Activated CD4-positive, alpha-beta T cell treated with anti-CD3 and anti-CD28 coated beads for 48 hours (primary cell): ENCODE results near the gene KCNT1.

ENCODE experiments used
- DNase-seq: peaks from one replicate; pipeline ENCODE4 v3.0.0-alpha.2; 2020

The KCNT1 gene

DNA sequence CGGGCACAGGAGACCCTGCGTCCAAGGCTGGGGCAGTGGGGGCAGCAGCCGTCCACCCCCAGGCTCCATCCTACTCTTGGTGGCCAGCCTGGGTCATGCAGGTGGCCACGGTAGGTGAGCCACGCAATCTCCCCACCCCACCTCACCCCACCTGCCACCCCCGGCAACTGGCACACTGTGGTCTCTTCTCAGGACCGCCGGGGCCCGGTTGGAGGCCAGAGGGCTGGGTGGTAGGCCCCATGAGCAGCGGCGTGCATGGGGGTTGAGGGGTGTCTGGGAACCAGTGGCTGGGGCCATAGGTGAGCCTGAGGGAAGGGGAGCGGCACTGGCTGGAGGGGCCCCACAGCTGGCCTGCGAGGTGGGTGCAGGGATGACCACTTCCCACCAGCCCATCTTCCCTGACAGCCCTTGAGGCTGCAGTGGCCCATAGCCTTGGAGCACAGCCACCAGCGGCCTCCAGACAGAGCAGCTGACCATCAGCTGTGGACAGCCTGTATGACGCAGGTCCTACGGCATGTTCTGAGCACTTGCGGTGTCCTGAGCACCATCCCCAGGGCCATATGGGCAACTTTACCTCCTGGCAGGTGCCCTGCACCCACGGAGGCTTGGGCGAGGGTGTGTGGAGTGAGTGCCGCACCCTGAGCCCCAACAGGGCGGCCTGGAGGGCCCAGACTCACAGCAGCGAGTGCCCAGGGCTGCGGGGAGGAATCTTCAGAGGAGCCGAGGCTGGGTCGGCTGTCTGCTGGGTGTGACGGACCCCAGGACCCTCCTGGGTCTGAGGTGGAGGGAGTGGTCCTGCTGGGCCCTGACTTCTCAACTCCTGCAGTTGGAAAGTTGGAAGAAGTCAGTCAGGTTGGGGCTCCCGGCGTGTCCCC is 47.4 kb downstream of the KCNT1 start:
- no peak for DNase-seq

DNA sequence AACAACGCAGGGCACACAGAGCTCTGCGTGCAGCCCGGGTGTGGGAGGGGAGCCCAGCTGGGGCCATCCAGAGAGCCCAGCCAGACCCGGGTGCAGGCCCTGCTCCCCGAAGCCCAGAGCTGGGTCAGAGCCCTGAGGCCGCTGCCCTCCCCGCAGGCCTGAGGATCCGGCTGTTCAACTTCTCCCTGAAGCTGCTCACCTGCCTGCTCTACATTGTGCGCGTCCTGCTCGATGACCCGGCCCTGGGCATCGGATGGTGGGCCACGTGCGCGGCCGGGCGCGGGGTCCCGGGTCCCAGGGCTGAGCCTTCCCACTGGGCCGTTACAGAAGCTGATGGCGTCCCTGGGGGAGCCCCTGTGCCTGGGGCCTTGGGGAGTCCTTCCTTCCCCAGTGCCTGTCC is 48.8 kb downstream of the KCNT1 start:
- DNase-seq: no peak

DNA sequence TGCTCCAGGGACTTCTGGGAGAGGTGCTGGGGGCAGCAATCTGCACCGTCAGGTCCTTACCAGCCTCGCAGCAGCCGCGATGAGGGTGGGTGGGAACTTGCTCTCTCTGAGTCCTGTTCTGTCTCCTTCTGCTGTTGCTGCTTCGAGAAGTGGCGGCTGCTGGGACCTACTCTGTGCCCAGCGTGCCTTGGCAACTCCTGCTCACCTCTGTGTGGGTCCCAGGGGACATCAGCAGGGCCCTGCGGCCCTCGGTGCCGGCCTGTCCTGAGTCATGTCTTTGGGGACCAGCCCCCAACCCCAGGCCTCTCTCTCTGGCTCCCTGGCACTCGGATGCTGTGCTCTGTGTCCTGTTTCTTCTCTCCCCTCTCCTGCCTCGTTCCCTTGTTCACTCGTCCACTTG is 49.5 kb downstream of the KCNT1 start:
- no peak for DNase-seq

DNA sequence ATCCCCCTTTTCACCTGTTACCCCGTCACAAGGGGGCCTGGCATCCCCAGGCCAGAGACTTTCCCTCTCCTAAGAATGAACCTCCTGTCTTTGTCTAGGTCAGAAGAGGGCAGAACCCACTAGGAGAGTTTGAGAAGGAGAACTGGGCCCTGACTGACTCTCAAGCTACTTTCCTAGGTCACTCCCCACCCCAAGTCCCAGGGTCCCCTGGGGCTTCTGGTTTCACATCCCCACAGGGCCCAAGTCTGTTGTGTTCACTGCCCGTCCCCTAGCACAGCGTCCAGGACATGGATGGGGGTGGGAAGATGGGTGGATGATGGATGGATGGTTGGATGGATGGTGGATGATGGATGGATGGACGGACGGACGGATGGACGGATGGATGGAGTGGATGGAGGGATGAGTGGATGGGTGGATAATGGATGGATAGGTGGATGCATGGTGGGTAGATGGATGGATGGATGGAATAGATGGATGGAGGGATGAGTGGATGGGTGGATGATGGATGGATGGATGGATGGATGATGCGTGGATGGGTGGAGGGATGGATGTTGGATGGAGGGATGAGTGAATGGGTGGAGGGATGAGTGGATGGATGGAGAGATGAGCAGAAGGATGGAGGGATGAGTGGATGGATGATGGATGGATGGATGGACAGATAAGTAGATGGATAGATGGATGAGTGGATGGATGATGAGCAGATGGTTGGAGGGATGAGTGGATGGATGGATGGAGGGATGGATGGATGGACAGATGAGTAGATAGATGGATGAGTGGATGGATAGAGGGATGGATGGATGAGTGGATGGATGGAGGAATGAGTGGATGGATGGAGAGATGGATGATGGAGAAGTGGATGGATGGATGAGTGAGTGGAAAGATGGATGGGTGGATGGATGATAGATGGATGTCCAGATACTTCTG is 50.6 kb downstream of the KCNT1 start:
- DNase-seq: no peak

DNA sequence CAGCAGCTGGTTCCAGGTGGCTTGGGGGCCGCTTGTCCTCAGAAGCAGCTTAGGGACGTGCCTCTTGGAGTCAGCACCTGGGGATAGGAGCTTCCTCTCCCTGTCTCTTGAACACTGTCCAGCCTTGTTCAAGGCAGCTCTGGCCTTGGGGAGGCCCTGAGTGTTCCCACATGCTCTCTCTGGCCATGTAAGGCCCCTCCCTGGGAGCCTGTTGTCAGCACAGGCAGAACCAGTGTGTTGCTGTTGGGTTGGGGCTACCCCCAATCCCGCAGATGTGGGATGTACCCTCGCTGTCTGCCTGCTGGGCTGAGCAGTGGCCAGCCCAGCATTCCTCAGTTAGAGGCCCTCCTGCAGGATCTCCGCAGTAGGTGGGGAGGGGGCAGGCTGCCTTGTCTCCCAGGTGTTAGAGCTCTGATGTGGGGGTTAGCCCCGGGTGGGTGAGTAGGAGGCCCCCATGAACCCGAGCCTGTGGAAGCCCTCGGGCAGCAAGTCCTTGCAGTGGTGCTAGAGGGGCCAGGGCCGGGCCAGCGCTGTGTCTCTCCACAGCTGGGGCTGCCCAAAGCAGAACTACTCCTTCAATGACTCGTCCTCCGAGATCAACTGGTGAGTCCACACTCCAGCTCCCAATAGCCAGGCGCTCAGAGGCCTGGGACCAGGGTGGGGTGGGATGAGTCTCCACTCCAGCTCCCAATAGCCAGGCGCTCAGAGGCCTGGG is 51.6 kb downstream of the KCNT1 start:
- DNase-seq: no peak

DNA sequence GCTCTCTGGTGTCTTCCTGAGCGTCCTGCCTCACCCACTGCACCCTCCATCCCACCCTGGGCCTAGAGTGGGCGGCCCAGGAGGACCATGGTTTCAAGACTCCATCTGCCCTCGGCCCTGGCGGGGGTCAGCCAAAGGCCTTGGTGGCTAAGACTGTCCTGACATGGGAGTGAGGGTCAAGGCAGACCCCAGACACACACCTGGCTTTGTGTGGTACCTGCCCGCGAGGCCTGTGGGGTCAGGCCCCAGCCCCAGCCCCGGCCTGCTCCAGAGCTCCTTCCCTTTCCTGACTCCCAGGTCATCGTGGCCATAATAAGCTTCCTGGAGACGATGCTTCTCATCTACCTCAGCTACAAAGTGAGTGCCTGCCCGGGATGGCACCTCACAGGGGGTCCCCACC is 54.6 kb downstream of the KCNT1 start:
- DNase-seq: no peak

DNA sequence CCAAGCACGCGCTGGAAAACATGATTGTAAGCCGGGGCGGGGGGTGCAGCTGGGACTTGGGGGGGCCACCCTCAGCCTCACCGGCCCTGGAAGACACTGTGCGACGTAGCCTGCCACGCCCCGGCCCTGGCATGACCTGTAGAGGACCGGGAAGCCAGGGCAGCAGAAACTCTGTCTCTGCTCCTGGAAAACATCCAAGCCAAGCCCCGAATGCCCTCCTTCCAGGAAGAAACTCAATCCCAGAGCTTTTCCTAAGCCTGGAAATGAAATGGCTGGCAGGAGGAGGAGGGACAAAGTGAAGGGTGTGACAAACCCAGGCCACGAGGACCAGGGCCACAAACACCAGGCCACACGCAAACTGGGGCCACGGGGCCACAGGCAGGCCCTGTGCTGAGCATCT is 55.4 kb downstream of the KCNT1 start:
- DNase-seq: no peak

DNA sequence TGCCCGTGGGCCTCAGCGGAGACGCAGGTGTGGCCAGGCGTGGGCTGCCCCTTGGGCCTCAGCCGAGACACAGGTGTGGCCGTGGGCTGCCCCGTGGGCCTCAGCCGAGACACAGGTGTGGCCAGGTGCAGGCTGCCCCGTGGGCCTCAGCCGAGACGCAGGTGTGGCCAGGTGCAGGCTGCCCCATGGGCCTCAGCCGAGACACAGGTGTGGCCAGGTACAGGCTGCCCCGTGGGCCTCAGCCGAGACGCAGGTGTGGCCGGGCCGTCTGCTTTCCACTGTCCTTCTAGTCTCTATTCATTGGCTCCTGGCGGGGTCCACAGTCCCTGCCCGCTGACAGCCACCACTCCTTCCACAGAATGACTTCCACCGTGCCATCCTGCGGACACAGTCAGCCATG is 56.1 kb downstream of the KCNT1 start:
- no peak for DNase-seq

DNA sequence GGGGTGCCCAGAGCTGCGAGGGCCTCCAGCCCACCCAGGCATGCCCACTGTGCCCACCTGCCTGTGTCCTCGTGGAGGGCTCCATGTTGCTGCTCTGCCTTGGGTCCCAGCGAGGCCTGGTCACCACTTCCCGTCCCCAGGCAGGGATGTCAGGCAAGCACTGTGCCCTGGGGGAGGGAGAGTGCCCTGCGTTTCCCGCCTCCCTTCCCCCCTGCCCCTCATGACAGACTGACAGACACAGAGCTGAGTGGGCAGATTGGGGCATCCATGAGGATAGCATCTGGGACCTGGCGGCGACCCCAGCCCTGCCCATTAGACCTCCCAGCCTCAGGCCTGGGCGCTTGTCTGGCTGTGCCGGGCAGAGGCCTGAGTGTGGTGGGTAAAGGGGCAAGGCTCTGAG is 56.9 kb downstream of the KCNT1 start:
- no peak for DNase-seq

DNA sequence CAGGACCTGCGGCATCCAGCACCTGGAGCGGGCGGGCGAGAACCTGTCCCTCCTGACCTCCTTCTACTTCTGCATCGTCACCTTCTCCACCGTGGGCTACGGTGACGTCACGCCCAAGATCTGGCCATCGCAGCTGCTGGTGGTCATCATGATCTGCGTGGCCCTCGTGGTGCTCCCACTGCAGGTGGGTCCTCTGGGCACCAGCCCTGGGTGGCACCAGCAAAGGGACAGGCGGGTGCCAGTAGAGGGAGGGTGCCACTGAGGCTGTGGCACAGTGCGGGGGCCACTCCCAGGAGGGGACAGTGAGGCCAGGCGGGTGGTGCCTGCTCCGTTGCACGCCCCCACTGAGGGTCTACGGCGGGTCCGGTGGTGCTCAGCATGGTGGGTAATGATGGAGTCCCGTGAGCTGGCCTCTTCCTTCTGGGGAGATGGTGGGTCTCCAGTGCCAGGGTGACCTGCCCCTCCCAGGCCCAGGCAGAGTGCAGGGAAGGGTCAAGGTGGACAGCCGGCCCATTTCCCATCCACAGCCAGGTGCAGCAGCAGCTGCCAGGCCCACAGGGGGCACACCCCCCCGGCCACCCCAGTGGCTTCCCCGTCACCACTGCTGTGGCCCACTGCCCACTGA is 57.8 kb downstream of the KCNT1 start:
- DNase-seq: no peak

DNA sequence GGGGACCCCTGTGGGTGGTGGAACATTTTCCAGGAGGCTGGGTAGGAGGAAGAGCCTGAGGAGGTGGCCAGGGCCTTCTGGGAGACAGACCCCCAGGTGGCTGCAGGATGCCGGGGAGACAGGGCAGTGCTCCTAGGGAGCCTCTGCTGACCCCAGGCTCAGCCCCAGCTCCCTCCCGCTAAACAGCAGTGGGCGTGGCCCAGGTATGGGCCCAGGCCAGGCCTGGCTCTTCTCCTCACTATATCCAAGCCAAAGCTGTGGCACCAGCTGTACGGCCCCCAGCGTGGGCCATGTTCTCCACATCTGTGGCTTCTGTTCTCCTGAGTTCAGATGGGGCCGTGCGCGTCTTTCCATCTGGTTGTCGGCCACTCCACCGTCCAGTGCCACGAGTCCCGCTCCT is 58.5 kb downstream of the KCNT1 start:
- DNase-seq: no peak

DNA sequence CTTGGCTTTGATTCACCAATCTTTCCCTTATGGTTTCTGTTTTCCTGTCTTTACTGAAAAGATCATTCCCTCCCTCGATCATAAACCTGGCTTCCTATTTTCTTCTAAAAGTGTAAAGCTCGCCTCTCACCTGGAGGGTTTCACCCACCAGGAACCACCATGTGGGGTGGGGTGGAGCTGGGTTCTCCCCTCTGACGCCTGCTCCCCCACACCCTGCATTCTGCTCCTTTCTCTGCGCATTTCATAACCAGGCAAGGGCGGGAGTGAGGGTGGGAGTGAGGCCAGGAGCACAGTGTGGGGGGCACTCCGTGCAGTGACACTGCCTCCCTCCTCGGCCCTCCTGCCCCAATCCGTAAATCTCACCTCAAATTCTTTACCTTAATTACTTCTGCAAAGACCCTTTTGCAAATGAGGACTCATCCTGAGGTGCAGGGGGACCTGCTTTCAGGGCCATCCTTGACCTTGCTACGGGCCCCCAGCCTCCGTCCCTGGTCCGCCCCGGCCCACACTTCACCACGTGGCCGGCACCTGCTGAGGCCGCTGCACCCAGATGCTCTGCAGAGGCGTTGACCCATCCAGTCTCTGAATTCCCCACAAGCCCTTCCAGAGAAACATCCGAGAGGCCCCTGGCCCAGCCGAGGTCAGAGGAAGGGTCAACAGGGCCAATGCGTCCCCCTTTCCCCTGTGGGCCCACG is 59.3 kb downstream of the KCNT1 start:
- no peak for DNase-seq

DNA sequence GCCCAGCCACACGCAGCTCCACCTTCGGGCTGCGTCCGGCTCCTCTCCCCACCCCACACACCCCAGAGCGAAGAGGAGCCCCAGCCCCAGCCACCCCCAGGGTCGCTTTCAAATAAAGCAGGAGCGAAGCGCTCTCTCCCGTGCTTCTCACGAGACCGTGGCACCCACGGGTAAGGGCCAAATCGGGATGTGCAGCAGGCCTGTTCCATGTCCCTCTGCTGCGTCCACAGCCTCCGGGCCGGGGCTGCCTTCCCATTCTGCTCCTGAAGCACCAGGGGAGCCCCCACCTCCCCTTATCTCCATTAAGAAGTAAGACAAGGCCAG is 59.8 kb downstream of the KCNT1 start:
- no peak for DNase-seq

DNA sequence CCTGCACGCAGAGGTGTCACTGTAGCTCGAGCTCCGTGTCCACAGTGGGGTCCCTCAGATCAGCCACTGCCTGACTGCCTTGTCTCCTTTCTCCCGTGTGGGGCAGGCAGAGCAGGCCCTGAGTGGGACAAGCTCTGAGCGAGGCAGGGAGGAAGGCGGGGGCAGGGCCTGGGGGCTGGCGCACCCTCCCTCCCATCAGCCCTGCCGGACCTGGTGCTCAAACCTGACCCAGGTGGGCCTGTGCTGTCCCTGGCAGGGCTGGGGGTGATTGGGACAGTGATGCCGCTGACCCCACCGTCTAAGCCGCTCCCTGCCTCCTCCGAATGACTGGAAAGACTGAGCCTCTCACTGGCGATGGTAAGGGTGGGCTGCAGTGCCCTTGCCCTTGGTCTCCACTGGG is 60.9 kb downstream of the KCNT1 start:
- no peak for DNase-seq

DNA sequence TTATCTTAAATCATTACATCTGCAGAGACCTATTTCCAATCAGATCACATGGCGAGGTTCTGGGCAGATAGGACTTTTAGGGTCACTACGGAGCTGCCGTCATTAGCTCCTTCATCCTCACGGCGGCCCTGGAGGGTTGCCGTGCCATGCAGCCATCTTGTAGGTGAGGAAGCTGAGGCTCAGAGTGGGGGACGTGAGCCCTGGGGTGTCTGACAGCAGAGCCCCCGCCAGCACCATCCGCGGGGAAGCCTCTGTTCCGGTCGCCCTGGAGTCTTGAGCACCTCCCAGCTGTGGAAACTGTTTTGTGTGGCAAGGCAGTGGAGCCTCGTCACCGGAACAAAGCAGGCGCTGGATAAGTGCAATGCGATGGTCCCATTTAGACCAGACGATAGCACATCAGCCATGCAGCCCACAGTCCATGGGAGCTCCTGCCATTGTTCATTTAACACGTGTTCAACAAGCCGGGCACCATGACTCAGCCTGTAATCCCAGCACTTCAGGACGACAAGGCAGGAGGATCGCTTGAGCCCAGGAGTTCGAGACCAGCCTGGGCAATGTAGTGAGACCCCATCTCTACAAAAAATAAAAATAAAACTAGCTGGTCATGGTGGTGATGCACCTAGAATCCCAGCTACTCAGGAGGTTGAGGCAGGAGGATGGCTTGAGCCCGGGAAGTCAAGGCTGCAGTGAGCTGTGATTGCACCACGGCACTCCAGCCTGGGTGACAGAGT is 61.9 kb downstream of the KCNT1 start:
- DNase-seq: no peak

DNA sequence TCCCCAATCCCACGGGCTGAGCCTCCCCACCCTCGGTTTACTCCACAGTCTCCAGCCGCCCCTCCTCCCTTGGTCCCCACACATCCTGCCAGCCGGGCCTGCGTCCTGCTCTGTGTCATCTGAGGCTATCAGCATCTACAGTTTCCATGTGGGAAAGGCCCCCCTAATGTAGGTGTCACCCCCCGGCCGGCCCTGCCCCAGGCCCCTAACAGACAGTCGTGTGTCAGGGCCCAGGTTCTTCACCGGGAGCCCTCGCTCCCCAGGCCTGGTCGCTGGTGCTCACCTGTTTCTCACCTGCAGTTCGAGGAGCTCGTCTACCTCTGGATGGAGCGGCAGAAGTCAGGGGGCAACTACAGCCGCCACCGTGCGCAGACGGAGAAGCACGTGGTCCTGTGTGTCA is 62.7 kb downstream of the KCNT1 start:
- no peak for DNase-seq

DNA sequence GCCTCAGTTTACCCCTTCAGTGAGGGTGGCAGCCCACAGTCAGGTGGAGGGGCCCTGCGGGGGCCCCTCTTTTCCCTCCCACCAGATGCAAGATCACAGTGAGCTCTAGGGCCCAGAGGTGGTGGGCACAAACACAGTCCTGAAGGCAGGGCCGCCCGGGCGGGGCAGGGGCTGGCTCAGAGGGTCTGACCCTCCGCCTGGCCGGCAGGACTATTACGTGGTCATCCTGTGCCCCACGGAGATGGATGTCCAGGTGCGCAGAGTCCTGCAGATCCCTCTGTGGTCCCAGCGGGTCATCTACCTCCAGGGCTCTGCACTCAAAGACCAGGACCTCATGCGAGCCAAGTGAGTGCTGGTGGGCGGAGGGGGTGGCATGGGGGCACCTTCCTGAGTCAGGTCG is 63.4 kb downstream of the KCNT1 start:
- DNase-seq: no peak

DNA sequence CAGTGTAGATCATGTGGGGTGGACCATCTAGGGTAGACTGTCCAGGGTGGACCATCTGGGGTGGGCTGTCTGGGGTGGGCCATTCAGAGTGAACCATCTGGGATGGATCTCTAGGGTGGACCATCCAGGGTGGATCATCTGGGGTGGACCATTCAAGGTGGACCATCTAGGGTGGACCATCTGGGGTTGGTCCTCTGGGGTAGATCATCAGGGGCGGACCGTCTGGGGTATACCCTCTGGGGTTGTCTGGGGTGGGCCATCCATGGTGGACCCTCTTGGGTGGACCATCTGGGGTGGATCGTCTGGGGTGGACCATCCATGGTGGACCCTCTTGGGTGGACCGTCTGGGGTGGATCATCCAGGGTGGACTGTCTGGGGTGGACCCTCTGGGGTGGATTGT is 64.3 kb downstream of the KCNT1 start:
- DNase-seq: no peak

DNA sequence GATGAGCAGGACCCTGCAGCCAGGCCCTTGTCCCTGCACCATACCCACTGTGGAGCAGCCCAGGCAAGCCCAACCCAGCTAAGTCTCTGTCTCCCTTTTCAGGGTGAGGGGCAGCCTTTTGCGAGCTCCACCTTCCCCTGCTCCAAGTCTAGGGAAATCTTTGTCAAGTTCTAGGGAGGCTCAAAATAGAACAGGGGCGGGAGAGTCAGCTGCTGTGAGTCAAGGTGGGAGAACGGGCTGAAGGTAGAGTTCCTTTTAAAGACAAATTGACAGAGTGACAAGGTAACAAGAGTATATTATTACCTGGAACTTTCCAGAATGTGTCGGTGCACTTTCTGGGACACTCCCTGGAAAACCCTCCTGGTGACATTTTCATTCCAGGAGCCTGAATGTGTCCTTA is 64.7 kb downstream of the KCNT1 start:
- no peak for DNase-seq

DNA sequence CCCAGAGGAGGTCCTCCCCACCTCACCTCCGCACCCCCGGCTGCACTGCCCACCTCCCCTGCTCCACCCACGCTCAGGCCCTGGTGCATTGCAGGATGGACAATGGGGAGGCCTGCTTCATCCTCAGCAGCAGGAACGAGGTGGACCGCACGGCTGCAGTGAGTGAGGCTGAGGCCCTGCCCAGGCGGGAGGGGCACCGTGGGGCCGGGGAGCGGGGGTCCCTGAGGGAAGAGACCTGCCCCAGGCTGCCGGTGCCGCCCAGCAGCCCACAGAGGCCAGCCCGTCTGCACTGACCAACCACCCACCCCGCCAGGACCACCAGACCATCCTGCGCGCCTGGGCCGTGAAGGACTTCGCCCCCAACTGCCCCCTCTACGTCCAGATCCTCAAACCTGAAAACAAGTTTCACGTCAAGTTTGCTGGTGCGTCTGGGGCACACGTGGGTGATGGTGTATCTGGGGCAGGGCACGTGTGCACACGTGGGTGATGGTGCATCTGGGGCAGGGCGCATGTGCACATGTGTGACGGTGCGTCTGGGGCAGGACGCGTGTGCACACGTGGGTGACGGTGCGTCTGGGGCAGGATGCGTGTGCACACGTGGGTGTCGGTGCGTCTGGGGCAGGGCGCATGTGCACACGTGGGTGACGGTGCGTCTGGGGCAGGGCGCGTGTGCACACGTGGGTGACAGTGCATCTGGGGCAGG is 66.7 kb downstream of the KCNT1 start:
- no peak for DNase-seq
